HG02610 (cell line): ENCODE measurements around the gene UBAC1.

ENCODE experiments used
- ATAC-seq: cut with Tn5 transposase; IDR thresholded peaks from one replicate; pipeline ENCODE4 v1.9.1; 2021; ENCODE audit warnings: mild to moderate bottlenecking, moderate library complexity; ENCODE audit not compliant: unreplicated experiment

The UBAC1 gene, protein sequence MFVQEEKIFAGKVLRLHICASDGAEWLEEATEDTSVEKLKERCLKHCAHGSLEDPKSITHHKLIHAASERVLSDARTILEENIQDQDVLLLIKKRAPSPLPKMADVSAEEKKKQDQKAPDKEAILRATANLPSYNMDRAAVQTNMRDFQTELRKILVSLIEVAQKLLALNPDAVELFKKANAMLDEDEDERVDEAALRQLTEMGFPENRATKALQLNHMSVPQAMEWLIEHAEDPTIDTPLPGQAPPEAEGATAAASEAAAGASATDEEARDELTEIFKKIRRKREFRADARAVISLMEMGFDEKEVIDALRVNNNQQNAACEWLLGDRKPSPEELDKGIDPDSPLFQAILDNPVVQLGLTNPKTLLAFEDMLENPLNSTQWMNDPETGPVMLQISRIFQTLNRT

GRCh38 chr9:135961277-135961715 lies at the start of gene UBAC1:
TSS of gene UBAC1 (minus strand) at chr9:135961373. CDS start at chr9:135961162, 211 bp downstream.
- ATAC-seq, result peak; percentile 79

DNA sequence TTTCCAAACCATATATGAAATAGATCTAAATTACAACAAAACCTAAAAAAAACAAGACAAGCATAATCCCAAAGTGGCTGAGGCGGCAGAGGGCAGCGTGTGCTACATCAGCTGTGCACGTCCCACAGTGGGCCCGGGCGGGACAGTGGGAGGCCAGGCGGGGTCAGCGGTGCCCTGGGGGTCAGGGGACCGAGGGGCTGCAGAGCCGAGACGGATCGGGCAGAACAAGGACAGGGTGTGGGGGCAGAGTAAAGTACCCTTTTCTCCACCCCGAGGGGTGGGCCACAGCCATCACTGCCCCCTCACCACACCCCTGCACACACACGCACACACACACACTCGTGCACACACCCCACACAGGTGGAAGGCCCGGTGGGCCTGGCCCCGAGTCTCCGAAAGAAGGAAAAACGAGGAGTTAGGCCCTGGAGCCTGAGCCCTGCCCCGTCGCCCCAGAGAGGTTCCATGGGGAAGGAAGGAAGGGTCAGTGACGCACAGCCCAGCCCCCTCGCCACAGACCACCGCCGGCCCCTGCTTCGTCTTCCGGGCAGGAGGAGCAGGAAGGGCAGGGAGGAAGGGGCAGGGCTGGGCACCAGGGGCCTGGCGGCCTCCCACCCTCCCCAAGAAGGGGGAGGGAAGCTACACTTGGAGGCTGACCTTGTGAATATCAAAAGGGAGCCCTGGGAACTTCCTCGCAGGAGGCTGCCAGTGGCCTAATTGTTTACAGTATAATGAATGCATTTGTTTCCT lies 49.6 kb upstream of the UBAC1 start:
- ATAC-seq, result no peak

DNA sequence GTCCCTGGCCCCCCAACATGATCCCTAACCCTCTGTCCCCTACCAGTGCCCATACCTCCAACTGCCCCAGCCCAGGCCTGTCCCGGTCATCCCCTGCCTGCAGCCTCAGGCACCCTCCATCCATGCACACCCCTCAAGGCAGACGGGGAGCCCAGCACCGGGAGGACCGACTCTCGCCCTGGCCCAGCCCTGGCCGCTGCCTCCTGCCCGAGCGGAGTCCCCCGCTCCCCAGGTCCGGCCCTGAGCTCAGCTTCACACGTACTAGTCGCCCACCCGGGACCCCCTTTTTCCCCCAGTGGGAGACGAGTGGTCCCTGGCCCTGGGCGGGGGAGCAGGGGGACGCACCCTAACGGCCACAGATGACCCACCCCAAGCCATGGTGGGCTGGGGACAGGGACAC lies 49.0 kb upstream of the UBAC1 start:
- no peak for ATAC-seq

DNA sequence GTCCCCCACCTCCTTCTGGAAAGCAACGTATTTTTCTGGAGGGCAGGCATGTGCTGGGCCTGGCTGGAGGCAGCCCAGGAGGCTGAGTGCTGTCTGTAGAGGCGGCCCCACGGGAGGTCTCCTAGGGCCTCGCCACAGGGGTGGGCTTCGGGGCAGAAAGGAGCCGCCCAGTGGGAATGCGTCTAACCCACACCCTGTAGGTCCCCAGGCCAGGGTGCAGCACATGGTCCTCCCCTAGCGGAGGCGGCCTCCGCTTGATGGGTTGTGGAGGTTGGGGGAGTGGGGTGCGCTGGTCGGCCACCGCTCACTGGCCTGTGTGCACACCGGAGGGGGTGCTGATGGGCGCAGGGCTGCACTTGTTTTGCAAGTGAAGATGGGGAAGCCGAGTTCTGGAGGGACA lies 48.3 kb upstream of the UBAC1 start:
- no peak for ATAC-seq

DNA sequence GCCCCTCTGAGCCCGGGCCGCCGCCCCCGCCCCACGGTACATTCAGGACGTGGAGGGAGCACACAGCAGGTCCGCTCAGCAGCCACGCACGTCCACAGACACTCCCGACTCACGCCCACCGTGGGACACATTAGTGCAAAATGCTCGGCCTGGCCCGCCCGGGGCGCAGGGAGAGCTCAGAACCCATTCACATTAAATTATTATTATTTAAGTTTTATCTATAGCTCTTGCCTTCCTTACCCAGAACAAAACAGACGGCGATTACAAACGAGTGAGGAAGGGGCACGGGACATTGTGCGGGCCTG lies 47.5 kb upstream of the UBAC1 start:
- ATAC-seq, result no peak

DNA sequence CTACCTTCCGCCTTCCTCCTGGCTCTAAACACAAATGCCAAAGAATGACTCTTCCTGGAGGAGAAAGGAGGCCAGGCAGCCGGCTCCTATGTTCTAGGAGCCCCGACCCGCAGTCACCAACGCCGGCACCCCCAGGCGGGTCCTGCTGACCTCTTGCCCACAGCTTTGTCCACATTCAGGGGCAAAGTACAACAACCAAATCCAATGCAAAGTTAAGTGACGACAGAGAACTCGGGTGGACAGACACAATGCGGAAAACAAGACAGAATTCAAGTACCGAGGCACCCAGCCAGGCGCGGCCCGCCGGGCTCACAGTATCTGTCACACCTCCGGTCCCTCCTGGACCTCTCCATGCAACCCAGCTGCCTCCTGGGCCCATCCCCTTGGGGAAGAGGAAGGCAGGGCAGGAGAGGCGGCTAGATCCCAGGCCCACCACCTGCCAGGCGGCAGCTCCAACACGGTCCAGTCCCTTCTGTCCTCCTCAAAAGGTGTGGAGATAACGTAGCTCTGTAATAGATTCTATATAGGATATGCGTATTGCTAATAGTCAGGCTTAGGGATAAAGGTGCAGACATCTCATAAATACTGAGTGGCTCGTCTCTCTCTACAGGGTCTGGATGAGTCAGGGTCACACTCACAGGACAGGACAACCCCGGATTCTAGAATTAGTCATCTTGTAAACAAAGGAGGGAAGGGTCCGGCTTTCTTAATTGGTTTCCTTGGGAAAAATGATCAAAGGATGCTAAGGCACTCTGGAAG lies 46.9 kb upstream of the UBAC1 start:
- no peak for ATAC-seq

DNA sequence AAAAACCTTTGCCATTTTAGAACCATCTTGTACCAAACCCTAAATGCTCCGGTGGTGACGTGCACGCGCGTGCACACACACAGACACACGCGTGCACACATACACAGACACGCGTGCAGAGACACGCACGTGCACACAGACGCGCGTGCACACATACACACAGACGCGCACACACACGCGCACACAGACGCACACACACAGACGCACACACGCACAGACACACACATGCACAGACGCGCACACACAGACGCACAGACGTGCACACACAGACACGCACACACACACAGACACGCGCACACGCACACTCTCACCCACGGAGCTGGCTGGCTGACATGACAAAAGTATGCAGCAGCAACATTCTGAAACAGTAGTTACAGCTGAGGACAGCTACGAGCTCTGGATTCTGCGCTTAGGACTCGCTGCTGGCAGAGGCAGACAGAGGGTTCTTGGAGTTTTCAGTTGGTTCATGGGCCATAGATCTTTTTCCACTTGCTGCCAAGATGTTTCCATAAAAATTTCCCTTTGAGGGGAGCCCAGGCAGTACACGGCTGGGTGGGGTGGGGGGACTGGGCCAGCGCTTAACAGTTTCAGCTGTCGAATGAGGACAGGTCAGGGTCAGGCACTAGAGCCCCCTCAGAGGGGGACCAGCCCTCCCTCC lies 46.2 kb upstream of the UBAC1 start:
- ATAC-seq, result no peak

- no peak for ATAC-seq
Observed at GRCh38 chr9:136006169-136006568, 45.0 kb upstream of the UBAC1 start.

GRCh38 chr9:136004712-136005111 lies 43.5 kb upstream of the UBAC1 start:
- no peak for ATAC-seq

DNA sequence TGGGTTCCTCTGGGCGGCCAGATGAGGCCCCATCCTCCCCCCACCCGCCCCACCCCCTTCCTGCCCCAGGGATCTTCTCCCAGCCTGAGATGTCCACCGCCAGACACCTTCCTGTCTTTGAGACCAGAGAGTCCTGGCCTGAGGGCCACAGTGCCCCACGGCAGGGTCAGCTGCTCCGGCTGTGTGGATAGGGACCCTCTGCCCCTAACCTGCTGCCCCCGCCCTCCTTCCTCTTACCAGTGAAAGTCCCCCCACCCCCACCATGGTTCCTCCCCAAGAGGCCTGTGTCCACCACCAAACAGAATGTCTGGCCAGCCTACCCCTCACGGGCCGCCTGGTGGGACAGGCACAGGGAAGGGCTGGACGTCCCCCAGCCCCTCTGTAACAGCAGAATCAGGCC lies 43.0 kb upstream of the UBAC1 start:
- ATAC-seq, result no peak

- no peak for ATAC-seq
Observed at GRCh38 chr9:136003411-136004218, 42.4 kb upstream of the UBAC1 start.

DNA sequence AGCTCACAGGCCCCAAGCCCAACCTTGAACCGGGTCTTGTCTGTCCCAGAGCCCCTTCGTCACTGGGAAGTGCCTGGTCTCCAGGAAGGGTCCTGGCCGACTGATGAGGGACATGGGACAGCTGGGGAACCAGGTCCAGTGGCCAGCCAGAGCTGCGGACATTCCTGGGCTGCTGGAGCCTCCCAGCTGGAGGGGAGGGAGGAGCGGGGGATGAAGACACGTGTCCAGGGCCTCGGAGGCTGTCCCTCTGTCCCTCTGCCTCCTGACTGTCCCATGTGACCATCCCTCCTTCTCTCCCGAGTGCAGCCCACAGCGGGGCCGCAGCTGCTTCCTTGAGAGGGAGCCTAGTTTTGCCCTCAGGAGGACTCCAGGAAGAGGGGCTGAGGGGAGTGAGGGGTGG lies 41.7 kb upstream of the UBAC1 start:
- no peak for ATAC-seq

DNA sequence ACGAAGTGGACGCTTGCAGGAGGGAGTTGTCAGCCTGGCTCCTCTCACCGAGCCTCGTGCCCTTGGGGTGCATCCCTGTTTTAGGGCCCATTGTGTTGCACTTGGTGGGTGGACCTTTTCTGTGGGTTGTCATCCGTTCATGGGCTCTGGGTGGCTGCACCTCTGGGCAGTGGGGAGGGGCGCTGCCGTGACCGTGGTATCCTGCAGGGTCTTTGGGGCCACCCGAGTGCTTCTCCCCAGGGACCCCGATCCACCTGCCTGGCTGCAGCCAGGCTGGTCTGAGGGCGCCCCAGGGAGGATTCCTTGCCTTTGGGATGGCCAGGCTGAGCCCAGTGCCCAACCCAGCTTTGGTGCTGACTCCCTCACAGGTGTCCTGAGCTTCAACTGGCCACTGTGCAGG lies 41.0 kb upstream of the UBAC1 start:
- ATAC-seq, result no peak

DNA sequence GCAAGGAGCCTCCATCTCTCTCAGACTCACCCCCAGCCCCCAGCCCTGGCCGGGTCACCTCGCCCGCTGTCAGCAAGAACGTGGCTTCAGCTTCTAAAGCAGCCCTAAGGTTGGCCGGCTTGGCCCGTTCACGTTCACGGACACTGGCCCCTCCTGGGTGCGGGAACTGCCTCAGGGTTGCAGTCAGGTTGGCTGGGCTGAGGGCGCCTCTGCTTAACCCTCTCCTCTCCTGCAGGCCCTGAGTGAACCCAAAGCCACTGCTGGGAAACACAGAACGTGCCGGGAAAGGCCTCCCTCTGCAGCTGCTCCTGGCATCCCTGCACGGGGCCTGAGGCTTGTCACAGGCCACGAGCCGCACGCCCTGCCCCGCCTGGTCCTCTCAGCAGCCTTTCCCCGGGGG lies 40.1 kb upstream of the UBAC1 start:
- ATAC-seq, result no peak

DNA sequence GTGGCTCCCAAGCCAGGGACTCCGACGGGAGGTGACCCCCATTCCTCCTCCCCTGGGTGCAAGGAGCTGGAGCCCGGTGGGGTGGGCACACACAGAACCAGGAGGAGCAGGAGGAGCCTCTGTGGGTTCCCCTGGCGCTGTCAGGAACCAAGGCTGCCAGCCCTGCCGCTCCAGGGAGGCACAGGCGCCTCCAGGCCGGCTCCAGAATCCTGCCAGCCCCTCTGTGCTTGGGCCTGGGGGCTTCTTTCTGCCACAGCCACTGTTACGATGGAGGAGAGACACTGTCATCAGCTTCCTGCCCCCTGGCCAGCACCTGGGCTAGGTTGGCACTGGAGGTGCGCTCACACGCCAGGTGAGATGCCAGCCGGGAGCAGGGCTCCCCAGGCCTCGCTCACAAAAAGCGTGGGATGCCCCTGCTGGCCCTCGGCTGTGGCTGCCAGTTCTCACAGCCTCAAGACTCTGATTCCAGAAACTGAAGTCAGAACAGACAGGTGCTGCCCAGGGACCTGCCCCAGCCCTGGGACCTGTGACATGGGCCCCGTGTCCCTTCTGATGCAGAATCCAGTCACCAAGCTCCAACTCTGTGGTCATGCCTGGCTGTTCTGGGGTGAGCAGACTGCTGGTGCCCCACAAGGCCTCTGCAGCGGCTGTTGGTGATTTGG lies 37.4 kb upstream of the UBAC1 start:
- ATAC-seq, result no peak

DNA sequence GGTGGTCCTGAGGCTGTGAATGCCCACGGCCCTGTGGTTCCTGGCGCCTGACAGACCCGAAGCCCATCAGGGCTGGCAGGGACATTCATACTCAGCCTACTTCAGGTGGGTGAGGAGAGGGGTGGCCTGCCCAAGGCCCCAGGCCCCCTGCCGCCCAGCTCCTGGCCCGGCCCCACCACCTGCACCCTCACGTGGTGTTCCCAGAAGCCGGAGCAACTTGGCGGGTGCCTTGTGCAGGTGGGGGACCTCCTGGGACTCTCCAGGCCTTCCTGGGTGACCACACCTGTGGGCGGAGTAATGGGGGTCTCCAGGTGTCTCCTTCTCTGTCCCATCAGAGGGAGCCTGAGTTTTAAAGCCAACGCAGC lies 36.8 kb upstream of the UBAC1 start:
- ATAC-seq, result no peak

DNA sequence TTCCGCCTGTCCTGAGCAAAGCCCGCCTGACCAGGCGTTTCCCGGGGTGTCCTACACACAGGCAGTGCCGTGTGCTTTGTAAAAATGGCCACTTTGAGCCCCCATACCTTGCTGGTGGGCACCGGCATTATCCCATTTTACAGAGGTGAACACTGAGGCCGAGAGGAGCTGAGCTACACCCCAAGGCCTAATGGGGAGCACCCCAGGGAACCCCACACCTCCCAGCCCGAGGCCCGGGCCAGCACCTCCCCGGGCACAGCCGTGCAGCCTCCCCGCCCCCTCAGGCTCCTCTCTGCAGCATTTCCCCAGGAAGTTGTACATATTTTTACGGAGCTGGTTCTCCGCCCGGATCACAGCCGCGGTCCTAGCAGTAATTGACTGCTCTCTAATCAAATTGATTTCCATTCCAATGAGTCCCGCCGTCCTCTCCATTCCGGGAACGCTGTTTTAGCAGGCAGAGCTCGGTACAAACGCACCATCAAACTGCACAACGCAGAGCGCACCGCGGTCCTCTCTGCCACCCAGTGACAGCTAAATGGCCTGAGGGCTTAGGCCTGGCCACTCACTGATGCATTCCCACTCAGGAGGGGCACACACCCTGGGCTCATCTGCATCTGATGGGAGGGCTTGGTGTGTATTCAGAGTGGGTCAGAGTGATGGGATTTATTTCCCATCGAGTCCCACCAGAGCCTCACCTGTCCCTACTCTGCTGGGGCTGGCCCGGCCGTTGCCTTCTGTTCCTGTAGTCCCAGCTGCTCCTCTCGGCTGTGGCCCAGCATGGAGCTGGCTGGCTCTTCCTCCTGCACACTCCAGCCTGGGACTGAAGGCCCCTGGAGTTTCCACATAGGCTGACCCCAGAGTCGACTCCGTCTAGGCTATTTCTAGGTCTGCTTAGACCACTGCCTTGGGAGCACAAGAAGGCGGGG lies 36.2 kb upstream of the UBAC1 start:
- no peak for ATAC-seq

GRCh38 chr9:135995816-135996215 lies 34.6 kb upstream of the UBAC1 start:
- ATAC-seq, result no peak
